Cortex of kidney (tissue), 1 donor: ENCODE results near the gene LTBP1.
"Not testable (repeated sequence)": the region's sequence is repeated elsewhere in the genome, so short reads cannot be mapped to it uniquely, and the experiment has no call there.

ENCODE experiments used
- DNase-seq: peaks from one replicate; lab custom pipeline; 2025; lab: John Stamatoyannopoulos, UW

Gene LTBP1

DNA sequence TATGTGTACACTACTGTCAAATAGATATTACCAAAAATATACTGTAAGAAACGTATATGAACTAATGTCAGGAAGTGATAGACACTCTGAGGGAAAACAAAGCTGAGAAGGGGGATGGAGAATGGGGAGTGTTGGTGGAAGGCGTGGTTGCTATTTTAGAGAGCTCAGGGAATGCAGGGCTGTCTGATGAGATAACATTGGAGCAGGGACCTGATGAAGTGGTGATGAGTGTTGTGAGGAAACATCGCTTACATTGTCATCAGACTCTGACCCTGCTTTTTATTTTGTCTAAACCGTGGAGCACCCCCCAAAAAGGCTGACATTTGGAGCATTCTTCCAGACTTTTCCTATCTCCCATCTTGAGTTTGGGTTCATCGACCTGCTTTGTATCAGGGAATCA is 194.7 kb downstream of the LTBP1 start:
- no peak for DNase-seq

DNA sequence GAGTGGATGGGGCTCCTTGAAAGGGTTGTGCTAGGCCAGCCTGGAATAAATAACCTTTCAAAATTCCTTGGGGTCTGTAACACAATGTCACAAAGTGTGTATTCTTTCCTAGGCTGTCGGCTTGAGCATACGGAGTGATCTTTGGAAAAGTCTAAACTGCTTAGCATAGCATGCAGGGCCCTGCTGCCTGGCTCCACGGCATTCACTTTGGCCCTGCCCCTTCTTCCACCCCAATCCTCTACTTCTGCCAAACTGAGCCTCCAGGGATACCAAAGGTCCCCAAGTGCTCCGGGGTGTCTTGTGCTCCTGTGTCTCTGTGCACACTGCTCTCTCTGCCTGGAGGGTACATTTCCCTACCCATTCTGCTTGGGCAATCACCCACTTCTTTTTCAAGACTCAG is 196.1 kb downstream of the LTBP1 start:
- no peak for DNase-seq

DNA sequence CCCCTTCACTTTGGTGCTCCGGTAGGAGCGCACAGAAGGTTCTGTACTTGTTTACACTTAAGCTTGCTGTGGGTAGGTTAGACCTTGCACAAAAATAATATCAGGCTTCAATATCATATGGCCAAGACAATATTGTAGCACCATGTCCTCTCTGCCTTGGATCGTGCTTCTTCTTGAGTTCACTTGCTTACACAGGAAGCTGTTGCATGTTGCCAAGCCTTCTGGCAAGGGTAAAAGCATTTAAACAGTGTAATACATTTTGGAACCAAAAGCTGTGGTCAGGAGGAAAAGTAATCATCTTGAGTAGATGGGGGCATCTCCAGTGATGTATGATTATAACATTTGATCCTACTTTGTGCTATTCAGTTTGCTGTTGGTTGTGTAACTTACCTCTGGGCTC is 197.5 kb downstream of the LTBP1 start:
- DNase-seq = no peak

DNA sequence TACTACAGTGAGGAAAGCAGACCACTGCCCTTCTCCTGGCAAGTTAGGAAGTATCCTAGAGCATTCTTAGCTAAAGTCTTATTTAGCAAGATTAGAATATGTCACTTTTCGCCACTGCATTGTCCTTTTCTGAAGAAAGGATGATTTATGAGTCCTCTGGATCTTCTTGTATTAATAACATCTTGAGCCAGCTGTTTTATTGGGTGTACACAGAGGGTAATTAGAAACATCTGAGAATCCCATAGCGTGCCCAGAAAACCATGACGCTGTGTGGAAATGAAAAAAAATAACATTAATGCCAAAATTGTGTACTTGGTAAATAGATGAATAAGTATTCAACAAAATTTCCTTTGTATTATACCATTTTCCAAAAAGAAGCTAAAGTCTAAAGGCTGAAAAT is 198.7 kb downstream of the LTBP1 start:
- DNase-seq = no peak

DNA sequence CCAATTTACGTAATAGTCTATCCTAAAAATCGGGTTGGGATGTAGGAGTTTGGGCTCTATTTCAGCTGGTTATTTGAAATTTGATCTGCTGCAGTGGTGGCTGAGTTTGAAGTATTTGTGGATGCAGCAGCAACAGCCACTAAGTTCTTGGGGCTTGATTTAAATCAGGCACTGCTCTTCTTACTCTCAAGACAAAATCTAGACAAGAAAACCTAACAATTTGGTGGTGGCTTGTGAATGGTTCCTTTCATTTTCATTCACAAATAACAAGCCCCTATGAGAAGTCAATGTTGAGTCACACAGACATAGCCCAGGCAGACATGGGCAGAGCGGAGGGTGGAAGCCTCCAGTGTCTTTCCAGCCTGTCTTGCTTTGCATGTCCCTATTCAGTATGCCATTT is 199.3 kb downstream of the LTBP1 start:
- DNase-seq = no peak

DNA sequence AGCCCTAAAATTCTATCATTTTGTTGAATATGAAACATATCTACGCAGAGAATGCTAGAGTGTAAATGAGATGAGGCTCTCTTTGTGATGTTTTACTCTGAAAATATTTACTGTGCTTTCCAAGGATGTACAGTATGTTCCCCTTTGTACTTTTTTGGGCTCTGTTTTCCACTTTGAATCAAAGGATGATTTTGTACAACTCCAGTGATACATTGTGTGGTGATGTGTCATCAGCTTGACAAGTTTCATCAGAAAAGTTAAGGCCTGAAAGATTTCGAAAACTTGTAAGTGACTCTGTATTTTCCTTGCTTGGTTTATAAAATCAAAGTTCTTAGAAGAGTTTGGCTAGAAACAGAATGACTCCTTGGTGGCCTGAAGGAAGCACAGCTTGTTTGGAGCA is 206.3 kb downstream of the LTBP1 start:
- no peak for DNase-seq

DNA sequence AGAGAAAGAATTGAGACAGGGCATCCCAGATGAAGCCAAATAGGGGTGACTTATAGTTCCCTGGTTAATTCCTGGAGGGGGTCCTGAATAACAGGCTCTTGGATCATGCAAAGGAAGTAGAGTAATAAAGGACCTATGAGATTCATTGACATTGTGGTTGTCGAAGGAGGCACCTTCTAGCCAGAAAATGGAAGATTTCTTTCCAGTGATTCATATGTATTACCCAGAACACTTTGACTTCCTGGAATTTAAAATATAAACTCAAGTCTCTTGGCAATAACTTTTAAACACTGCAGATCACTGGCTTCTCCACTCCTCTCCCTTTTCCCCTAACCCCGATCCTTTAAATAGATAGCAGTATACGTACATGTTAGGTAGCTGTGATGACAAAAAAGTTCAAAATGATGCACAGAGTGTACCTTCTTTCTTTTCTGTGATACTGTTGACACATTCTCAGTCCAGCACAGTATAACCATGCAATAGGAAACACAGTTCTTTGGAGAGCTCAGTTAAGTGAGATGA is 211.8 kb downstream of the LTBP1 start:
- no peak for DNase-seq

DNA sequence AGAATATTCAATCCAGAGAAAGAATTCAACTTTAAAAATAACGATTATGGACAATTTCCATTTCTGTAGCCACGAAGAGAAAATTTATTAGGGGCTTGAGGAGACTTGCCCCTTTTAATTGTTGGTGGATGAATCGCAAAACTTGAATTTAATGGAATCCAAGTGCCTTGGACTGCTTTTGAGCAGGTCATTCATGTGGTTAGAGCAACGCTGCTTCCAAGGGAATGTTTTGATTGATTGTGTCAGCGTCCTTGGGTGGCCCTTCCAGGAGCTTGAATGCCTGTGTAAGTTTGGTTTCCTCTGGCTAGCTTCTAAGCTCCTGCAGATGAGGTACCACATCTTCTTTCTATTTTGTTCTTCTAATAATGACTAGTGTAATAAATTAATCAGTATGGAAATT is 213.4 kb downstream of the LTBP1 start:
- DNase-seq = no peak

DNA sequence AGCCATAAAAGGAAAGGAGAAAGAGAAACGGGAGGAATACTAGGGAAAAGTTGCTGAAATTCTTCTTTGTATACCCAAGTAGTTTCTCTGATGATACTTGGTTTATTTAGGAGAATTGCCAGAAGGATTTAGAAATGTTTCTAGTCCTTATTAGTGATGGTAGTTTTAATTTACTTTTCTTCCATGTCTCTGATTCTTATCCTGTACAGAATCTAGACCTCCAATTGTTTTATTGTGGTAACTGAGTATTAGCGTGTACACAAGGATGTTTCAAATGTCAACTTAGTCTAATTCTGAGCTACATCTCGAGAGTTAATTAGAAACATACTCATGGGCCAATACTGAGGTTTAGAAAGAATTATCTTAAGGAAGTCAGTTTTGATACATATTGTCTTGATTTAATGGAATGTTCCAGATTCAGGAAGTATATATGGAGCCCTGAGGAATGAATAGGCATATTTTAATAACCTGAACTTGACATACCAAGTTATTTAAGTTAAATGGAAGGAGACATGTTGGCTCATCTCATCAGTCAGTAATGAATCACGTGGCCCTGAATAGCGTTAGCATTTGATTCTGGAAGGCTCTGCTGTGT is 219.6 kb downstream of the LTBP1 start:
- no peak for DNase-seq

DNA sequence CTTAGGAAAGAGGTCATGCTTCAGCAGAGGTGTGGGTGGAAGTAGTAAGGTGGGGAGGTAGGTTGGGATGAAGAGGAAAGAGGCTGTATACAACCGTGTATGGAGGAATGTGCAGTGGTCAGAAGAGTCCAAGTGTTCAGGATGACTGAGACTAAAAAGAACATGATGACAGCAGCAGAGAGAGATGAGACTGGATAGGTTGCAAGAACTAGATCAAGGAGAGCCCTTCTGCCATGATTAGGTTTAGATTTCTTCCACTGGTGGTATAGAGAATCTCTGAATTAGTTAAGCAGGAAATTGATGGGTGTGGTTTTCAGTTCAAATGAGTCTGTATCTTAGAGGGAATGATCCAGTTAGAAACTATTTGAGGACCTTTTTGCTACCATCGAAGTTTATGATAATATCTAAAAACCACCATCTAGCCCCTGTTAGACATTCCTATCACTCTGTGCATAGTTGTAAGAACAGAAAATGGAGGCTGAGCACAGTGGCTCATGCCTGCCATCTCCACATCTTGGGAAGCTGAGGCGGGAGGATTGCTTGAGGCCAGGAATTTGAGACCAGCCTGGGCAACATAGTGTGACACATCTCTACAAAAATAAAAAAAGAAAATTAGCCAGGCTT is 221.0 kb downstream of the LTBP1 start:
- no peak for DNase-seq

DNA sequence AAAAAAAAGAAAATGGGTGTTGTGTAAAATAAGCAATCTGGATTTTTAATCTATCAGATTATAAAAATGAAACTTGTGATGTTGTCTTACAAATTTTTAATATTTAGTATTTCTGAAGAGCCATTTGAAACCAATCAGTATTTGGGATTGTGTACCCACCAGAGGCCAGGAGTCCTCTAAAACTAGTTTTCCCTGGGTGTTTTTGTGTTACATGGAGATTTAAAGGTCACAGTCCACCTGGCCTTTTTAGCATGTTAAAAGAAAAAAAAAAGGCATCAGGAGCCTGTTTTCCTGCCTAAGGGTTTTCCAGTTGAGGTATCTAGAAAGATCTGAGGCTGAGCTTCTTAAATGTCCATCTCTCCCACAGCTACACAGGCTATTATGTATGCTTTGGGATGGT is 221.7 kb downstream of the LTBP1 start:
- no peak for DNase-seq

DNA sequence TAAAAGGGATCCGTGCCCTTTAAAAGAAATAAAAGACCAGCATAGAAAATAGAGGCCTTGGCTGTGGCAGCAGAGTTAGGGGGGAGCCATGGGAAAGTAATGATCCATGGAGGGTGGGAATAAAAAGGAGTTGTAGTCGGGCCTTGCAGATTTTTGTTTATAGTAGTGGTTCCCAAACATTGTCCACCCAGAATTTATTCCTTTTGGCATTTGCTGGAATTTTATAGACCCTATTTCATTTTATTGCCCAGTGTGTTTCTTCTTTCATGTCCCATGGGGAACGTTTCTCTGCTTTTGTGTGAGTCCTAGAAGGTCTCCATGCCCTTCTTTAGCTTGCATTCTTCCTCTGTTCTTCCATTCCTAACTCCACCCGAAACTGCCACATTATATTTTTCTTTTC is 222.2 kb downstream of the LTBP1 start:
- no peak for DNase-seq

DNA sequence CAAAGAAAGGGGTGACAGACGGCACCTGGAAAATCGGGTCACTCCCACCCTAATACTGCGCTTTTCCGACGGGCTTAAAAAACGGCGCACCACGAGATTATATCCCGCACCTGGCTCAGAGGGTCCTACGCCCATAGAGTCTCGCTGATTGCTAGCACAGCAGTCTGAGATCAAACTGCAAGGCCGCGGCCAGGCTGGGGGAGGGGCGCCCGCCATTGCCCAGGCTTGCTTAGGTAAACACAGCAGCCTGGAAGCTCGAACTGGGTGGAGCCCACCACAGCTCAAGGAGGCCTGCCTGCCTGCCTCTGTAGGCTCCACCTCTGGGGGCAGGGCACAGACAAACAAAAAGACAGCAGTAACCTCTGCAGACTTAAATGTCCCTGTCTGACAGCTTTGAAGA is 223.5 kb downstream of the LTBP1 start:
- DNase-seq = not testable (repeated sequence)

DNA sequence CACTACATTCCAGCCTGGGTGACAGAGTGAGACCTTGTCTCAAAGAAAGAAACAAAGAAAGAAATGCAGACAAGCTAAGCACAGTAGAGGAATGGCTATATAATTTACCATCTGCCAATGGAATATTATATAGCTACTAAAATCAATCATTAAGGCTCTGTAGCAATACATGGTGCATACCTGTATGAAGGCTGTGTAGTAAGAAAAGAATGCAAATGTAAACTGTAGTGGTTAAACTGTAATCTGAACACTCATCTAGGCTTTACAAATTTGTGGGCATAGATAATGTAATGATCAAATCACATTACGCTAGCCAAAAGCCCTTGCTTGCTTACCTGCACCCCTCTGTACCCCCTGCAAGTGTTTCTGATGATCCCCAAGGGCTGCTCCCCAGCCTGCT is 230.9 kb downstream of the LTBP1 start:
- no peak for DNase-seq

DNA sequence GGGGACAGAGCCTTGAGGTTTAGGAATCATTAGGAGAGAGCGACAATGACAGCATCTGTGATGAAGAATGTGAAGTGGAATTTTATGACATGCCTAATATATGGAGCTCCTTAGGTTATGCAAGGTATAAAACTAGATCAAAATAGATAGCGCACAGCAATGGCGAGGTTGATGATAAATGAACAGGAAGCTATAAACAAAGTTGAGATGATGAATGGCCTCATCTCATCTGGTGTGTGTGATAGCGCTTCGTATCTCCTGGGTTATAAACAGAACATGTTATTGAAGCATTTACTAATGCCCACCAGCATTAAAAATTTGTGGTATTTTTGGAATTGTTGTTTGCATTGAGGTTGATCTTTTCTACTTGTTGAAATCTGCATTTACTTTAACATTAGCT is 231.5 kb downstream of the LTBP1 start:
- no peak for DNase-seq

DNA sequence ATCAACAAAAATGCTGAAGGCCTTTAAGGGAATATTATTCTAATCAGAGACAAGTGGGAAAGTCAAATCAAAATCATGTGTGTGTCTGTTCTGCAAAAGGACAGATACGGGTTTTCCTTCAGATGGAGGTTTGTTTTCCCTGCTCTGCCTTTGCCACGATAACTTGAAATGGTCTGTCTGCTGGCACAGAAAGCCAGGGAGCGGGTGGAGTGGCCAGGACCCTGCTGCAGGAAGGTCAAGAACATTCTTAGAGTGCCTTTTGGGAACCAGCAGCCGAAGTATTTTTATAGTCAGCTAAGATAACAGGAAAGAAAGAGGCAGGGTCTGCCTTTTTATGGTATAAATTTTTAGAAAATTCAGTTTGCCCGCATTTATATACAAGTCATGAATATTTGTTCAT is 234.2 kb downstream of the LTBP1 start:
- no peak for DNase-seq

DNA sequence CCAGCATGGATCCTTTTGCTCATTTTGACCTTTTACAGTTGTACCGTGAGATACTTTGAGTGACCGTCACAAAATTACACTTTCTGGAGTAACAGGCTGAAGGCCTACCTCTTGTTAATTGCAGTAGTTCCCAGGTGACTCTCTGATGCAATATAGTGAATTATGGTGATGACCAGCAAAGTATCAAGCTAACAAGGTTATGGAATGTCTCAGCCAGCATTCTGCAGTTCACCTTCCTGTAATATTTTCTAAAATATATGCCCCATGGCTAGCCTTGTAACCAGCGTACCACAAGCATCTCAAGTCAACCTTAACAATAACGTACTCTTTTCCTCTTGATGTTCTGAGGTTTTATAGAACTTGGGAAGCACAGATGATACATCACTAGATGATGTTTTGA is 234.7 kb downstream of the LTBP1 start:
- DNase-seq = no peak

DNA sequence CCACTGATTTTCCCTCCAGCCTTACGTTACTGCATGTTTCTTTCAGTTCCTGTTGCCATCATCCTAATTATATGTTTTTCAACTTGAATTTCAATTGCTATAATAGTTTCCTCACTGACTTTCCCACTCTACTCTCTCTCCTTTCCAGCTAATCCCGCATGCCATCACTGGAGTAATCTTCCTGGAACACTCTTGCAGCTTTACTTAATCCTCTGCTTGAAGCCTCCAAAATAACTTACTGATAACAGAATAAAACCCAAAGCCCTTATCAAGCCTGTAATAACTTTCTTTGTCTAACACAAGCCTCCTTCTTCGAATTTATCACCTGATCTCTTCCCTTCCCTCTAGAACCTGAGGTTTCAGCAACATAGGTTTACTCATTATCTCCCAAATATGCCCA is 237.3 kb downstream of the LTBP1 start:
- DNase-seq = no peak

DNA sequence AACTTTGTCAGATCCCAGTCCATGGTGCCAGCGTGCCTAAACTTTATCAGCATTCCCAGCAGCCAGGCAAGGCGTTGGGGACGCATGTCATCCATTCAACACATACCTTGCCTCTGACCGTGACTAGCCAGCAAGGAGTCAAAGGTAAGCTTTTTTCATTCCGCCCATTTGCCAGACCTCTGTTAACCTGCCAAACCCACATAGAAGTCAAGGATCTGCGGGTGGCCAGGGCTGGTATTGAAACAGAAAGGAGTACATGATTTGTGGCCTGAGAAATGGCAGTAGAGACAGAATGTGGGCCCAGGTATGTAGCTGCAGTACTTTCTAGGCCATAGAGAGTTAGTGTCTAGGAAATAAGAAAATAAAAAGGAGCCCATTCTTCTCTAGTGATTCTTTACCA is 240.2 kb downstream of the LTBP1 start:
- no peak for DNase-seq

DNA sequence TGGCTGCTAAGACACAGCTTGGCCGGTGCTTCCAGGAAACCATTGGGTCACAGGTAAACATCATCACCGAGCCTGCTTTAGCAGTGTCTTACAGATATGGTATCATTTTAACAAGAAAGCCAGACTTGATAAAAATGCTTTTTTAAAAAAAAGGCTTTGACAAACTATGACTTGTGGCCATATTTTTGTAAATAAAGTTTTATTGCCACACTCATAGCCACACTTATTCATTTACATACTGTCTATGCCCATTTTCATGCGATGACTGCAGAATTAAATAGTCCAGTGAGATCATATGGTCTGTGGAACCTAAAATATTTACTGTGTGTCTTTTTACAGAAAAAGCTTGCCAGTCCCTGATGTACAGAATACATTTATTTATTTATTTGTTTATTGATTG is 242.0 kb downstream of the LTBP1 start:
- no peak for DNase-seq

DNA sequence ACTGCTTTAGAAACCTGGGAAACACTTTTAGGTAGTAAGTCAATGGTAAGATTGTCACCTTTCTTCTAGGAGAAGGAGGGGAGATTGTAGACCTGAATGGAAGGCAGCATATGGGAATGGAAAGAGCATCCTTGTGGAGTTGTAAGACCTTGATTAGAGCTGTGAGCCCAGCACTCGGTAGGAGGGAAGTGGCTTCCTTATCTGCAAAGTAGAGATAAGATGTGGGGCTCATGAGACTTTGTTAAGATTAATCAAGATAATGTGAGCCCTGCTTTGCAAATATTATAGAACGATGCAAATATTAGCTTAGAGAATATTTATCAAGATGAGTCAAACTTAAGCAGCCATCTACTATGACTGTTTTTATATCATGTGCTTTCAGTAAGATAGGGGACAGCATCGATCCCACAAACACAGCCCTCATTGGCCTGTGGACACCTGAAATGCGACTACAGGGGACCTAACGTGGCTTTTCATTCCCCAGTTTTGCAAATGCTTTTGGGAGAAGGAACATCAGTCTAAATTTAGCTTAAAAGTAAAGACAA is 243.7 kb downstream of the LTBP1 start:
- no peak for DNase-seq

DNA sequence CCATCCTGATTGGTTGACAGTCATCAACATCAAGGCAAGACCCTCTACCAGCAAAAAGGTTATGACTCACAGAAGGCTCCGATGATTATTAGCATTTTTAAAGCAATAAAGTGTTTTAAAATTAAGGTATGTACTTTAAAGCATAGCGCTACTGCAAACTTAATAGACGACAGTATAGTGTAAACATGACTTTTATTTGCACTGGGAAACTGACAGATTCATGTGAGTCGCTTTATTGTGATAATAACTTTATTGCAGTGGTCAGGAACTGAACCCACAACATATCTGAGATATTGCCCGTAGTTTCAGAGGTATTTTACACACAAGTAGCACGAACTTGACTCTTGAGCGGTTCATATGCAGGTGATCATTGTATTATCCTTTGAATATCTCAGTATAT is 249.1 kb downstream of the LTBP1 start:
- no peak for DNase-seq

DNA sequence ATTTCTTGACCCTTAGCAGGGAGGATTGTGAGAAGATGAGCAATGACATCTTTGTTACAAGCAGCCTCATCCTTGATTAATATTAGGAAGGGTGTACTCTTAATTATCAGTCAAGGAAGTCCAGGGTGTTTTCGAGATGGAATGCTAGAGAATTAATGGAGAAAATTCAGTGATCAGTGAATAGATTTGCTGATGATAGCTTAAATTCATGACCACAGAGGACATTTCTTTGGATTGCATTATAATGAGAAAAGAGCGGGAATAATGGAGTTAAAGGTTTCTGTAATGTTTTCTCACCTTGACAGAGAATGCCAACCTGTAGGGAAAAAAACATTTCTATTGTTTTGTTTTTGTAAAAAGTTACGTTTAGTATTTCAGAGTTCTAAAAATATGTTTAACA is 249.9 kb downstream of the LTBP1 start:
- DNase-seq = no peak
